ENCODE results near the gene DPH2.

DPH2 gene, protein sequence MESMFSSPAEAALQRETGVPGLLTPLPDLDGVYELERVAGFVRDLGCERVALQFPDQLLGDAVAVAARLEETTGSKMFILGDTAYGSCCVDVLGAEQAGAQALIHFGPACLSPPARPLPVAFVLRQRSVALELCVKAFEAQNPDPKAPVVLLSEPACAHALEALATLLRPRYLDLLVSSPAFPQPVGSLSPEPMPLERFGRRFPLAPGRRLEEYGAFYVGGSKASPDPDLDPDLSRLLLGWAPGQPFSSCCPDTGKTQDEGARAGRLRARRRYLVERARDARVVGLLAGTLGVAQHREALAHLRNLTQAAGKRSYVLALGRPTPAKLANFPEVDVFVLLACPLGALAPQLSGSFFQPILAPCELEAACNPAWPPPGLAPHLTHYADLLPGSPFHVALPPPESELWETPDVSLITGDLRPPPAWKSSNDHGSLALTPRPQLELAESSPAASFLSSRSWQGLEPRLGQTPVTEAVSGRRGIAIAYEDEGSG

GRCh38 chr1:43969746-43970466 is at the start of gene DPH2:
DPH2 (plus strand) TSS chr1:43970010; CDS start chr1:43970176, 166 bp downstream.
- peak; percentile 94 for DNase-seq (ENCODE audit: low read depth)

DNA sequence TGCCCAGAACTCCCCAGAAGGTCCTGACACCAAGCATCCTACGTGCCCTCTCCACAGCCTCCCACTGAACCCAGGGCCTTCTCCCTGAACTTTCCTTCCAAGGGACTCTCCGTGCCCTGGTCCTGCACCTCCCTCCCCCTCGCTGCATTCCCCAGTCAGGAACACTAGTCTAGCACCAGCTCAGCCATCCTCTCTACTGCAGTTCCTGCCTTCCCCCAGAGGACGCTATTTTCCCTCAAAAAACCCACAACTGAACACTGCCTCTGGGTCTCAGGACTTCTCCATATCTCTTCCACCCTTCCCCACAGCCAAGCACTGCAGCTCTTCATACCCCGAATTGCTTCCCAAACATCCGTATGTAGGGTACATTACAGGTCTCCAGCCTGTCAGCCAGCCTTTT is 48.8 kb upstream of the DPH2 start:
- no peak for DNase-seq (ENCODE audit: low read depth)

- DNase-seq (ENCODE audit: low read depth) = no peak
Measured at GRCh38 chr1:43924516-43924915, 45.3 kb upstream of the DPH2 start.

GRCh38 chr1:43925846-43926245 is 44.0 kb upstream of the DPH2 start:
- DNase-seq (ENCODE audit: low read depth) = no peak

DNA sequence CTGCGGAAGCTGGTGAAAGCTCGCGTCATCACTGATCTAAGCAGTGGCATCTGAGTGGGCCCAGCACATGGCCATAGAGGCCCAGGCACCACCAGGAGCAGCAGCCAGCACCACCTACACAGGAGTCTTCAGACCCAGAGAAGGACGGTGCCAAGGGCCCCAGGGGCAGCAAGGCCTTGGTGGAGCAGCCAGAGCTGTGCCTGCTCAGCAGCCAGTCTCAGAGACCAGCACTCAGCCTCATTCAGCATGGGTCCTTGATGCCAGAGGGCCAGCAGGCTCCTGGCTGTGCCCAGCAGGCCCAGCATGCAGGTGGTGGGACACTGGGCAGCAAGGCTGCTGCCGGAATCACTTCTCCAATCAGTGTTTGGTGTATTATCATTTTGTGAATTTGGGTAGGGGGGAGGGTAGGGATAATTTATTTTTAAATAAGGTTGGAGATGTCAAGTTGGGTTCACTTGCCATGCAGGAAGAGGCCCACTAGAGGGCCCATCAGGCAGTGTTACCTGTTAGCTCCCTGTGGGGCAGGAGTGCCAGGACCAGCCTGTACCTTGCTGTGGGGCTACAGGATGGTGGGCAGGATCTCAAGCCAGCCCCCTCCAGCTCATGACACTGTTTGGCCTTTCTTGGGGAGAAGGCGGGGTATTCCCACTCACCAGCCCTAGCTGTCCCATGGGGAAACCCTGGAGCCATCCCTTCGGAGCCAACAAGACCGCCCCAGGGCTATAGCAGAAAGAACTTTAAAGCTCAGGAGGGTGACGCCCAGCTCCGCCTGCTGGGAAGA is 39.5 kb upstream of the DPH2 start:
- DNase-seq (ENCODE audit: low read depth) = no peak

DNA sequence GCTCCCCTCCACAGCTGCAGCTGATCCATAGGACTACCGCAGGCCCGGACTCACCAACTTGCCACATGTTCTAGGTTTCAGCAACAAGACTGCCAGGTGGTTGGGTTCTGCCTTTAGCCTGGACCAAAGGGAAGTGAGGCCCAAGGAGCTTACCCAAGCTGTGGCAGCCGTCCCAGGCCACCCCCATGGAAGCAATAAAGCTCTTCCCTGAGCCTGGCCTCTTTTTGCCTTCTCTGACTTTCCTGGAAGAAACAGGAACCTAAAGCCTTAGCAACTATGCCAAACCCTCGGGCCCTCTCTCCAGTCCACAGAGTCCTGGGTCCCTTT is 38.9 kb upstream of the DPH2 start:
- DNase-seq (ENCODE audit: low read depth) = no peak

- DNase-seq (ENCODE audit: low read depth) = no peak
Measured at GRCh38 chr1:43931711-43932660, 37.8 kb upstream of the DPH2 start.

DNA sequence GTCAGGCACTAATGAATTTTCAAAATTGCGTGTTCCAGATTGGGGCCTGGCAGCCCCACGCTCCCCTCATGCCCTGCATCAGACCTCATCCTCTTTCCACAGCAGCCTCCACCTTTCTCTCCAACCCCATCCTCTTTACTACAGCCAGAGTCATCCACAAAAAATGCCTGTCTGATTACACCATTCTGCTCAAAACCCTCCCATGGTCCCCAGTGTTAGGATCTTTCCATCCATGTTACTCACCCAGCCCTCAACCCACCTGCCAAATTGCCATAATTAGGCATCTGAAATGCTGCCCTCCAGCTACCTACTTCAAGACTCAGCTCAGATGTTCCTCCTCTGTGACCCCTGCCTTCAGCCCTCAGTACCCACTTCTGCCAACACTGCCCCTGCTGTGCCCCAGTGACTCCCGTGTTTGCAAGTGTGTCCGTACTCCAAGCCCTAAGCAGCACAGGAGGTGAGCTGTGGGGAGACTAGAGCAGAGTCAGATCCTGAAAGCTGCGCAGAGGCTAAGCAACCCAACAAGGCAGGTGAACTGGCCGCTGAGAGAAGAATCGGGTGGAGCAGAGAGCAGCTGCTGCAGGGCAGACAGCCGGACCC is 36.9 kb upstream of the DPH2 start:
- no peak for DNase-seq (ENCODE audit: low read depth)

DNA sequence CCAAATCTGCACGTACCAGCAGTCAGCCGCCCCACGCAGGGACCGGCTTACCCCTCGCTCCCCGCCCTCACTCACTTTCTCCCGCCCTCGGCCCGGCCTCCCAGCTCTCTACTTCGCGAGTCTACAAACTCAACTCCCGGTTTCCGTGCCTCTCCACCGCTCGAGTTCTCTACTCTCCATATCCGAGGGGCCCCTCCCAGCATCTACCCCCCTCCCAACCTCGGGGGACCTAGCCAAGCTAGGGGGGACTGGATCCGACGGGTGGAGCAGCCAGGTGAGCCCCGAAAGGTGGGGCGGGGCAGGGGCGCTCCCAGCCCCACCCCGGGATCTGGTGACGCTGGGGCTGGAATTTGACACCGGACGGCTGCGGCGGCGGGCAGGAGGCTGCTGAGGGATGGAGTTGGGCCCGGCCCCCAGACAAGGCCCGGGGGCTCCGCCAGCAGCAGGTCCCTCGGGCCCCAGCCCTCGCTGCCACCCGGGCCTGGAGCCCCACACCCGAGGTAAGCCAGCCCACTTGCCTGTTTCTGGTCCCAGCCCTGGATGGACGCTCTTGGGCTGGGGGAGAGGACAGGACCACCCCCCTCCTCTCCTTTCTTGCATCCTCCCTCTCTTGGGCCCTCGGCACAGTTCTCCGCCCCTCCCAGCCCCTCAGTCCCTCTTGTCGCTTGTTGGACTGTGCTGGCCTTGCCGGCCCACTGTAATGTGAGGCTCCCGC is 36.3 kb upstream of the DPH2 start, which contains the start of gene ARTN:
Gene ARTN (plus strand): TSS at position 416 of the 715 bp plus-strand sequence. CDS start 1,856 bp downstream, outside the sequence.
- DNase-seq (ENCODE audit: low read depth) = no peak

DNA sequence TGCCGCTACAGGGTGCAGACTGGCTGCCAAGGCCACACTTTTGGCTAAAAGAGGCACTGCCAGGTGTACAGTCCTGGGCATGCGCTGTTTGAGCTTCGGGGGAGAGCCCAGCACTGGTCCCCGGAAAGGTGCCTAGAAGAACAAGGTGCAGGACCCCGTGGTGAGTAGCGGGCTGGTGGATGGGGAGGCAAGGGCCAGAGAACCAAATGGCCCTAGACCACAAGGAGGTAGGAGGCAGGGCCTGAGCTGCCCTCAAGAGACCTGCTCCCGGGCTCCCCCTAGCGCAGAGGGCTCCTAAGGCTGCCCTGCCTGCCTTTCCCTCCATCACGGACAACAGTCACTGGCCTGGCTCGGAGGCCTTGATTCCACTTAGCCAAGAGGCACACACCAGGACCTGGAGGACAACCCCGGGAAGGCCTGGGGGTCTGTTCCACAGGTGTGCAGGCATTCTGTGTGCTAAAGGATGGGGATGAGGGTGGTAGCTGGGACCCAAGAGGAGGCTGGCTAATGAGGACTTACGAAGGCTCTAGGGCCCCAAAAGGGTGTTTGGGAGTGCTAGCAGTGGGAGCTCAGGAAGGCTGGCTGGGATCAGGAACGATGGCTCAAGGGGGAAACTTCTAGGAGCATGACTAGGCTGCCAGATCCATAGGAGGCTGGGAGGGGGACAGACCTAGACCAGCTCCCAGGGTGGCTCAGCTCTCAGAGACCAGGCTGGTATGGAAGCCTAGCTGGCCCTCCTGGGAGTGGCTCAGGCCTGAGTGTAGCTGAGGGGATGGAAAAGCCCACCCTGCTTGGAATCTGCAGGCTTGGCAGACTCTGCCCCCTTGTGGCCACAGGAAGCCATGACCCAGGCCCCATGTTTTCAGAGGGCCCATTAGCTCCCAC is 35.5 kb upstream of the DPH2 start:
- DNase-seq (ENCODE audit: low read depth) = no peak

DNA sequence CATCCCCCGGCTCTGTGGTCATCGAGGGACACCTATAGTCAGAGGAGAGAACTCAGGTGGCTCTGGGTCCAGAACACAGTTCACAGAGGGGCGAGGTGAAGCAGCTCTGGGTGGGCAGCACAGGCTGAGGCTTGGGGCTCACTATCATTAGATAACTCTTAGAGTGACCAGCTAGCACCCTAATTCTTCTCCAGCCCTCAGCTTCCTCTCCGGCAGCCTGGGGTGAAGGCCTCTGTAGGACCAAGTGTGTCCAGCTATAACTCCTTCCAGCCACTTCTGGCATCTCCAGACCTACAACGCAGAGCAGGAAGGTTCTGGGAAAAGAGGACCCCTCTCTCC is 34.9 kb upstream of the DPH2 start:
- DNase-seq (ENCODE audit: low read depth) = no peak

DNA sequence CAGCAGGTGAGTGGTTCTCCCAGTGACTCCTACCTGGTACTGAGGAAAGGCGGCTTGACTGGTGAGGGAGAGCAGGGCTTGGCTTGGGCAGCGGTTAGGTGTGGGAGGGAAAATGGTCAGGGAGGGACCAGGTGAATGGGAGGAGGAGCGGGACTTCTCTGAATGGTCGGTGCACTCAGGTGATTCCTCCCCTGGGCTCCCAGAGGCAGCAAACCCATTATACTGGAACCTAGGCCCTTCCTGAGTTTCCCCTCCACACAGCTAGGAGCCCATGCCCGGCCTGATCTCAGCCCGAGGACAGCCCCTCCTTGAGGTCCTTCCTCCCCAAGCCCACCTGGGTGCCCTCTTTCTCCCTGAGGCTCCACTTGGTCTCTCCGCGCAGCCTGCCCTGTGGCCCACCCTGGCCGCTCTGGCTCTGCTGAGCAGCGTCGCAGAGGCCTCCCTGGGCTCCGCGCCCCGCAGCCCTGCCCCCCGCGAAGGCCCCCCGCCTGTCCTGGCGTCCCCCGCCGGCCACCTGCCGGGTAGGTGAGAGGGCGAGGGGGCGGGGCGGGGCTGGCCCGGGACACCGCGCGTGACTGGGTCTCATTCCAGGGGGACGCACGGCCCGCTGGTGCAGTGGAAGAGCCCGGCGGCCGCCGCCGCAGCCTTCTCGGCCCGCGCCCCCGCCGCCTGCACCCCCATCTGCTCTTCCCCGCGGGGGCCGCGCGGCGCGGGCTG is 33.9 kb upstream of the DPH2 start:
- no peak for DNase-seq (ENCODE audit: low read depth)

DNA sequence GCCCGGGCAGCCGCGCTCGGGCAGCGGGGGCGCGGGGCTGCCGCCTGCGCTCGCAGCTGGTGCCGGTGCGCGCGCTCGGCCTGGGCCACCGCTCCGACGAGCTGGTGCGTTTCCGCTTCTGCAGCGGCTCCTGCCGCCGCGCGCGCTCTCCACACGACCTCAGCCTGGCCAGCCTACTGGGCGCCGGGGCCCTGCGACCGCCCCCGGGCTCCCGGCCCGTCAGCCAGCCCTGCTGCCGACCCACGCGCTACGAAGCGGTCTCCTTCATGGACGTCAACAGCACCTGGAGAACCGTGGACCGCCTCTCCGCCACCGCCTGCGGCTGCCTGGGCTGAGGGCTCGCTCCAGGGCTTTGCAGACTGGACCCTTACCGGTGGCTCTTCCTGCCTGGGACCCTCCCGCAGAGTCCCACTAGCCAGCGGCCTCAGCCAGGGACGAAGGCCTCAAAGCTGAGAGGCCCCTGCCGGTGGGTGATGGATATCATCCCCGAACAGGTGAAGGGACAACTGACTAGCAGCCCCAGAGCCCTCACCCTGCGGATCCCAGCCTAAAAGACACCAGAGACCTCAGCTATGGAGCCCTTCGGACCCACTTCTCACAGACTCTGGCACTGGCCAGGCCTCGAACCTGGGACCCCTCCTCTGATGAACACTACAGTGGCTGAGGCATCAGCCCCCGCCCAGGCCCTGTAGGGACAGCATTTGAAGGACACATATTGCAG is 33.2 kb upstream of the DPH2 start:
- no peak for DNase-seq (ENCODE audit: low read depth)

GRCh38 chr1:43937179-43937865 is 32.5 kb upstream of the DPH2 start:
- DNase-seq (ENCODE audit: low read depth) = no peak

- no peak for DNase-seq (ENCODE audit: low read depth)
Measured at GRCh38 chr1:43938383-43938782, 31.4 kb upstream of the DPH2 start.

- DNase-seq (ENCODE audit: low read depth) = no peak
Measured at GRCh38 chr1:43938892-43939587, 30.8 kb upstream of the DPH2 start.

- no peak for DNase-seq (ENCODE audit: low read depth)
Measured at GRCh38 chr1:43942411-43942810, 27.4 kb upstream of the DPH2 start.

Data from activated T-cell treated with anti-CD3 and anti-CD28 coated beads for 24 hours (primary cell).